DND-41 (cell line): ENCODE results near the gene MRTFA.

Experiments
- CTCF ChIP-seq: IDR thresholded peaks from 2 replicates; pipeline ENCODE4 v1.5.1; 2012; ENCODE audit warnings: borderline replicate concordance, low read length, moderate library complexity, mild to moderate bottlenecking; ENCODE audit not compliant: poor library complexity, severe bottlenecking; ENCODE audit errors: extremely low read depth
- EZH2 ChIP-seq: IDR thresholded peaks from 3 replicates; pipeline ENCODE4 v1.6.1; 2012; ENCODE audit warnings: borderline replicate concordance, low read depth, mild to moderate bottlenecking, moderate library complexity, low read length, inconsistent platforms; ENCODE audit not compliant: severe bottlenecking

GRCh38 chr22:40520562-40520961 lies 116.0 kb downstream of the MRTFA start:
- TF ChIP-seq CTCF (no peak), EZH2 (no peak)
